ENCODE results near the gene FOXP1.

The FOXP1 gene

GRCh38 chr3:70984776-70985482, 598.6 kb downstream of the FOXP1 start:
- Histone ChIP-seq H3K4me3 (ENCODE audit: low read length) (no peak overlapping the region), H3K79me2 (ENCODE audit: control insufficient read depth, low read length) (no peaks in the 10 kb centered on the region), H3F3A (ENCODE audit: control insufficient read depth, insufficient read depth) (no peaks in the 10 kb centered on the region), H3K4me1 (ENCODE audit: control insufficient read depth, low read length) (peaks cover 3% of the 10 kb centered on the region), H3K4me2 (ENCODE audit: low read length) (no peak overlapping the region), H3K36me3 (ENCODE audit: control insufficient read depth, low read length) (peaks cover 41% of the 10 kb centered on the region), H3K27me3 (ENCODE audit: control insufficient read depth, low read length) (no peaks in the 10 kb centered on the region), H4K20me1 (ENCODE audit: control insufficient read depth, insufficient read depth, low read depth, low read length) (no peaks in the 10 kb centered on the region), H3K27ac (ENCODE audit: low read depth, low read length) (no peak overlapping the region), H3K9me3 (ENCODE audit: control insufficient read depth, insufficient read depth, low read length) (no peaks in the 10 kb centered on the region), H3K9me2 (replicated peaks; ENCODE audit: control insufficient read depth, low read length) (no peaks in the 10 kb centered on the region)
- no peak for TF ChIP-seq EZH2phosphoT487 (IDR thresholded peaks at IDR 0.05; ENCODE audit: borderline replicate concordance, low read length)
- no peak for TF ChIP-seq CTCF (IDR thresholded peaks at IDR 0.05; ENCODE audit: low read depth, low read length, poor library complexity, severe bottlenecking)

GRCh38 chr3:70982700-70983140, 600.8 kb downstream of the FOXP1 start:
- H3K4me1 ChIP-seq (ENCODE audit: control insufficient read depth, low read length), result no peaks in the 10 kb centered on the region
- peaks cover 41% of the 10 kb centered on the region for H3K36me3 ChIP-seq (ENCODE audit: control insufficient read depth, low read length)
- H3K27me3 ChIP-seq (ENCODE audit: control insufficient read depth, low read length), result no peaks in the 10 kb centered on the region
- H4K20me1 ChIP-seq (ENCODE audit: control insufficient read depth, insufficient read depth, low read depth, low read length), result no peaks in the 10 kb centered on the region
- H3K9me3 ChIP-seq (ENCODE audit: control insufficient read depth, insufficient read depth, low read length), result no peaks in the 10 kb centered on the region
- H3K27ac ChIP-seq (ENCODE audit: low read depth, low read length), result no peak overlapping the region
- H3K79me2 ChIP-seq (ENCODE audit: control insufficient read depth, low read length), result no peaks in the 10 kb centered on the region
- H3F3A ChIP-seq (ENCODE audit: control insufficient read depth, insufficient read depth), result no peaks in the 10 kb centered on the region
- no peak for TF ChIP-seq CTCF (IDR thresholded peaks at IDR 0.05; ENCODE audit: low read depth, low read length, poor library complexity, severe bottlenecking)
- no peak for TF ChIP-seq EZH2phosphoT487 (IDR thresholded peaks at IDR 0.05; ENCODE audit: borderline replicate concordance, low read length)
- H3K4me2 ChIP-seq (ENCODE audit: low read length), result no peak overlapping the region
- no peaks in the 10 kb centered on the region for H3K9me2 ChIP-seq (replicated peaks; ENCODE audit: control insufficient read depth, low read length)
- no peak overlapping the region for H3K4me3 ChIP-seq (ENCODE audit: low read length)

DNA sequence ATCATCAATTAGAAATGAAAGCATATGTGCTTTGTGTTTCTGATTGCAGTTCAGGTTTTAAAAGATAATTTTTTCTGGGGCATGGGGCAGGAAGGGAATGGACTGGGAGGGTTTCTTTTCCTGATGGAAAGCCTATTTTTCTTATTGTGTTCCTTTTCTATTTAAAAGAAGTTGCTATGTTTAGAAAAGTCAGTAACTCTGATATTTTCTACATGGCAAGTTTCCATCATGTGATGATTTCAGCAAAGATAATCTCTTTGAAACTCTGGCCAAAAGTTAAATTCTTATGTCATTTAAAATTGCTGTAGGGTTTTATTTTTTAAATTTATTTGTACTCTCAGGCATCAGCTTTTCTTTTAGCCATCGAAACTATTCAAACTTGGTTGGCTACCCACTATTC, 601.2 kb downstream of the FOXP1 start:
- TF ChIP-seq CTCF (IDR thresholded peaks at IDR 0.05; ENCODE audit: low read depth, low read length, poor library complexity, severe bottlenecking) (no peak), EZH2phosphoT487 (IDR thresholded peaks at IDR 0.05; ENCODE audit: borderline replicate concordance, low read length) (no peak)
- Histone ChIP-seq H3K27ac (ENCODE audit: low read depth, low read length) (no peak overlapping the region), H3K9me2 (replicated peaks; ENCODE audit: control insufficient read depth, low read length) (no peaks in the 10 kb centered on the region), H3K36me3 (ENCODE audit: control insufficient read depth, low read length) (peaks cover 41% of the 10 kb centered on the region), H3K27me3 (ENCODE audit: control insufficient read depth, low read length) (no peaks in the 10 kb centered on the region), H3K79me2 (ENCODE audit: control insufficient read depth, low read length) (no peaks in the 10 kb centered on the region), H3K4me3 (ENCODE audit: low read length) (no peak overlapping the region), H3K4me2 (ENCODE audit: low read length) (no peak overlapping the region), H4K20me1 (ENCODE audit: control insufficient read depth, insufficient read depth, low read depth, low read length) (no peaks in the 10 kb centered on the region), H3K9me3 (ENCODE audit: control insufficient read depth, insufficient read depth, low read length) (no peaks in the 10 kb centered on the region), H3F3A (ENCODE audit: control insufficient read depth, insufficient read depth) (no peaks in the 10 kb centered on the region), H3K4me1 (ENCODE audit: control insufficient read depth, low read length) (no peaks in the 10 kb centered on the region)
